Activated T-helper 1 cell treated with anti-CD3 and anti-CD28 coated beads, Interleukin-2, amount 50 U/mL, for 16 hours (primary cell): ENCODE results near the gene FGGY.
"Not testable (repeated sequence)": the region's sequence is repeated elsewhere in the genome, so short reads cannot be mapped to it uniquely, and the experiment has no call there.

Experiments
- DNase-seq, 2 donors: peaks; one replicate each; pipeline ENCODE4 v3.0.0-alpha.2; 2020; ENCODE audit warnings: low read depth in 1 of 2, low spot score in 1 of 2

The FGGY gene

DNA sequence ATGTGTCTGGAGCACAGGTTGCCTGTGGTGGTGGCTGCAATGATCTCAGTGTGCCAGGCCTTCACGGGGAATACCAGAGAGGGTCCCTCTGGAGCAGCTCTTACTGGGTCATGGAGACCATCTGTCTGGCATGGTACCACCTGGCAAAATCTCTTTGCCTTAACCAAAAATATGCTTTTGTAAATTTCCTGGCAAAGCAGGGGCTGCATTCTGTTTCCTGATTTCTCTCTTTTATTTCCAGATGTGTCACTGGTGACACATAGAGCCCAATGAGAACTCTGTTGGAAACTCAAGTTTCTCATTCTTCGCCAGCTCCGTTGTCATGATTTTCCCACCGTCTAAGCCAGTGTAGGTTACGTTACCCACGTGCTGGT, 136.5 kb downstream of the FGGY start:
- DNase-seq: no peak

GRCh38 chr1:59434336-59434735, 137.4 kb downstream of the FGGY start:
- DNase-seq: no peak

- DNase-seq: no peak
Measured at GRCh38 chr1:59436637-59437036, 139.7 kb downstream of the FGGY start.

- no peak for DNase-seq
Measured at GRCh38 chr1:59438058-59438560, 141.2 kb downstream of the FGGY start.

DNA sequence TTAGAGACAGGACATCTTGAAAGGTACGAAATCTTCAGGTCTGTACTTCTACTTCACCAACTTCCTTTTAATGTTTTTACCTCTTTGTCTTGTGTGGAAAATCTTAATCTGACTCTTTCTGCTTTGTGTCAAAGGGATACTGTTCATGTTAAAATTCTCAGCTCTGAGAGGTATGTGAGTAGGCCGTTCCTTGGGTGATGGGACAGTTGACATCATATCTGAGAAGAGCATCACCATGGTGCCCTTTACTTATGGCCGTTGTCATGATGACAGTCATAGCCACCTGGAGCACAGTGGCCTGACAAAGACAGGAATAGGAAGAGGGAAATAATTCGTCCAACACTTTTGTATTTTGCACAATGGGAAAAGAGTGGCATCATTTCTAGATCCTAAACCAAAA, 145.6 kb downstream of the FGGY start:
- no peak for DNase-seq

- no peak for DNase-seq
Measured at GRCh38 chr1:59443310-59443709, 146.4 kb downstream of the FGGY start.

DNA sequence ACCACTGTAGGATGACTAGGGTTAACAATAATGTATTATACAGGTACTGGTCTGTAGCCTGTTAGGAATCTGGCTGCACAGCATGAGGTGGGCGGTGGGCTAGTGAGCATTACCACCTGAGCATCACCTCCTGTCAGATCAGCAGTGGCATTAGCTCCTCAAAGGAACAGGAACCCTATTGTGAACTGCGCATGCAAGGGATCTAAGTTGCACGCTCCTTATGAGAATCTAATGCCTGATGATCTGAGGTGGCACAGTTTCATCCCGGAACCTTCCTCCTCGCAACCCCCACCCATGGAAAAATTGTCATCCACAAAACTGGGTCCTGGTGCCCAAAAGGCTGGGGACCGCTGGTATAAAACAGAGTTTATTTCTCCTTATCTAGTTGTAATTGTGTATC, 147.6 kb downstream of the FGGY start:
- DNase-seq: no peak

DNA sequence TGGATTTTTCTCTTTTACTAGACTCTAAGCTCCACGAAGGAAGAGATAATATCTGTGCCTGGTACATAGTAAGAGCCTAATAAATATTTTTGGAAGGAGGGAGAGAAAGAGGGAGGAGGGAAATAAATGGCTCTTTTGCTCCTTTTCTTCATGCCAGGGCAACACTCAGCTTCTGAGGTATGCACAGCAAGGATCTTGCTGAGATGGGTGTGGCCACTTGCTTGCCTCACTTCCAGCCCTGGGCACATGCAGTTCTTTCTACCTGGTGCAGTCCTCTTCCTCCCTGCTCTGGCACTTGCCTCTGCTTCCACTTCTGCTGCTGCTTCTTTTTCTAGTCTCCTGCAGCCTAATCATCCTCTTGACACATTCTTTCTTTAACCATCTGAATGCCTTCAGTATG, 148.1 kb downstream of the FGGY start:
- DNase-seq: no peak

DNA sequence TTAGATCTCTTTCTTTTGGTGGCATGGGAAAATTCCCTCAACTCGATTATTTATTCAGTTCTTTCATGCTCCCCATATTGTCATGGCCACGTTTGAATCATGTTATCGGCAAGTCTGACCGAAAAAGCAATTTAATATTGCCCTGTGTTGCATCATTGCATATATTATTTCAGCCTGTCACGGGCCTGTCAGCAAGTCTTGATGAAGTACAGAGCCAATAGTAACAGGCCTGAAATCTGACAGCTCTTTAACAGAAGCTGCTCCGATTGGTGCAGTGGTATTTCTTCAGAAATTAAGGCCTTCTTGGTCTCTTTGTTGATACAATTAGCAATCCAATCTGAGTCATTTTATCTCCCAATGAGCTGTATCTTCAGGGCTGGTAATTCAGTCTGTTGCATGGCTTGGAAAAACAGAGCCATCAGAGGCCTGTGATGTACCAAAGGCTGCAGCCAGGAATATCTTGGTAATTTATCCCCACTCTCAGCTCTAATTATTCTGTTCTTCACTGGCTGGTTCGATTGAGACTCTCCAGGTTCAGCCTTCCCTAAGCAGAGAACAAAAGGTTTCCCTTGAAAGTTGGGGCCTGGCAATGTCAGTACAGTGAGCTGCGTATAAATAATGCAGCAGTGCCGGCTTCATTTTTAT, 149.5 kb downstream of the FGGY start:
- no peak for DNase-seq

DNA sequence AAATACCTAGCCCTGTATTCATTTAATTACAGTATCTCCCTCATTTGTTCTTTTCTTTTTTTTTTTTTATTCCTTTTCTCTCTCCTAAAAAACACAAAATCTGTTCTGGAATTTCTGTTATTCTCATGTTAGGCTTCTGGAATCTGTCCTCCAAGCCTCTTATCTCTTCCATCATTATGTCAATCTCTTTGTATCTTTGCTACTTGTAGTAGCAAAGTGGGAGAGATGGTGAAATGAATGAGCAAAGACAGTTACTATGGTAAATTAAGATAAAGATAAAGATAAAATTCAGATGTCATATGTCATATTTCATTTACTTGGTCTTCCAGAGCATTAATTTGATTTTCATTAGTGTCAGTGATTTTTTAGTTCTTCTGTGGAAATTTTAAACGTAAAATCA, 155.1 kb downstream of the FGGY start:
- no peak for DNase-seq

DNA sequence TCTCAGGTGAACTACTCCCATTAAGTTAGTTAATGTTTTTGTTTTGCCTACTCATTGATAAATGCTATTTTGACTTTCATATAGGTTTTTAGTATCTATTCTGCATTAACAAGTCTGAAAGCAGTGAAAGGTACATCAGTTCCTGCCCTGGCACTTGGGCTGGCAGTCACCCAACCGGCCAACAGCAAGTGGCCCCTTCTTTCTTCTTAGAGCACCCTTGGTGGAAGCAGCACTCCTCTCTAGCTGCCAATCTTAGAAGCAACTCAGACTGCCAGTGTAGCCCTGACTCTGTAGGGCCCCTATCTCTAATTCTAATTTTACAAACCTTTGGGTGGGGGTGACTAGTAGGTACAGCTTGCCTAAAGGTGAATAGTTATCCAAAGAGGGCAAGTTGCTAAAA, 155.7 kb downstream of the FGGY start:
- no peak for DNase-seq

- DNase-seq: no peak
Measured at GRCh38 chr1:59453297-59453968, 156.5 kb downstream of the FGGY start.

DNA sequence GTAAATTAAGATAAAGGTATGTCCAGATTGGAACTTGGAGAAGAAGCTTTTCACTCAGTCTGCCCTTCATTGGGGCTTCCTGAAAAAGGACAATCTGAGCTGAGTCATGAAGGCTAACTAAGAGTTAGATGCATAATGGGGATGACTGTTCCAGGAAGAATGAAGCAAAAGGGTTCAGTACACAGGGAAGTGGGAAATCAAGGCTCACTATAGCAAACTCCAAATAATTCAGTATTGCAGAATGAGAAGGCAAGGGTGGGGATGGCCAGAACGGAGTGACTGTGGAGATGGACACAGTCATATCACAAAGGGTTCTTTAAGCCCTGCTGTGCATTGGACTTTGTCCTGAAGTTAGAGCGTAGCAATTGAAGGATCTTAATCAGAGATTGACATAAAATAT, 158.3 kb downstream of the FGGY start:
- DNase-seq: no peak

- no peak for DNase-seq
Measured at GRCh38 chr1:59457786-59458185, 160.9 kb downstream of the FGGY start.

DNA sequence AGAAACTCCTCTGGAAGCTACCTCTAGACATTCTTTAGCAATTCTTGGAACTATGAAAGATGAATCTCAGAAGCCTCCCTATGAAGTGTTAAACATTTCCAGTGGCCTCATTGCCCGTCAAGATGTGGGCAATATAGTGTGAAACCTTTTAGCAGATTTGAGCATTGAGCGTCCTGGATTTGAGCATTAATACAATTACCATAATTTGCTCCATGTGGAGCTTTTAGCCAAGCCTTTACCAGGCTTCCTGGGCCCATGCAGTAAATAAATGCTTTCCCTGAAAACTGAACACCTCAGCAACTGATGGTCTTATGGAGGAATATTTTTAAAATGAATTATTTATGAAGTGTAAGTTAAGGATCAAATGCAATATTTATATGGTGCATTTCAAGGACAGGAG, 162.0 kb downstream of the FGGY start:
- DNase-seq: no peak

DNA sequence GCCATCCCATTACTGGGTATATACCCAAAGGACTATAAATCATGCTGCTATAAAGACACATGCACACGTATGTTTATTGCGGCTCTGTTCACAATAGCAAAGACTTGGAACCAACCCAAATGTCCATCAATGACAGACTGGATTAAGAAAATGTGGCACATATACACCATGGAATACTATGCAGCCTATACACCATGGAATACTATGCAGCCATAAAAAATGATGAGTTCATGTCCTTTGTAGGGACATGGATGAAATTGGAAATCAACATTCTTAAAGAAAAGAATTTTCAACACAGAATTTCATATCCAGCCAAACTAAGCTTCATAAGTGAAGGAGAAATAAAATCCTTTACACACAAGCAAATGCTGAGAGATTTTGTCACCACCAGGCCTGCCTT, 166.0 kb downstream of the FGGY start:
- not testable (repeated sequence) for DNase-seq

- DNase-seq: not testable (repeated sequence)
Measured at GRCh38 chr1:59465478-59465877, 168.6 kb downstream of the FGGY start.

DNA sequence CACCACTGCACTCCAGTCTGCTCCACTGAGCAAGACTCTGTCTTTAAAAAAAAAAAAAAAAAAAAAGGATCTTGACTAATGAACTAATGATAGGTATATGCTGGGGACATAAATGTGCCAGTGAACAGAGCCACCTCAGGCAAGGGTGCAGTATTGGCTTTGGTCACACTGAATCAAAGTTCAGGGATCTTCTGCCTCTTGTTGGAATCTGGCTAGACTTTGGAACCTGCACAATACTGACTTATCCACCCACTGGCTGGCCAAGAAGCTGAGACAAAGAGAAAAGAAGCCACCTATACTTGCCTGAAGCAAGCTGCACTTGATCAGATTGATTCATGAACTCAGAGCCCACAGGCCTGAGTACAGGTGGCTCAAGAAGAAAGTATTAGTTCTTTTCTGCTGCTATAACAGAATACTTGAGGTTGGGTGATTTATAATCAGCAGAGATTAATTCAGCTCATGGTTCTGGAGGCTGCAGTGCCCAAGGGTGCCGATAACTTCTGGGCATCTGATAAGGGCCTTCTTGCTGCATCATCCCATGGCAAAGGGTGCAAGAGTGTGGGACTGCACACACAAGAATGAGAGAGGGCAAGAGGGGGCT, 172.0 kb downstream of the FGGY start:
- no peak for DNase-seq

GRCh38 chr1:59471991-59472570, 175.2 kb downstream of the FGGY start:
- not testable (repeated sequence) for DNase-seq

DNA sequence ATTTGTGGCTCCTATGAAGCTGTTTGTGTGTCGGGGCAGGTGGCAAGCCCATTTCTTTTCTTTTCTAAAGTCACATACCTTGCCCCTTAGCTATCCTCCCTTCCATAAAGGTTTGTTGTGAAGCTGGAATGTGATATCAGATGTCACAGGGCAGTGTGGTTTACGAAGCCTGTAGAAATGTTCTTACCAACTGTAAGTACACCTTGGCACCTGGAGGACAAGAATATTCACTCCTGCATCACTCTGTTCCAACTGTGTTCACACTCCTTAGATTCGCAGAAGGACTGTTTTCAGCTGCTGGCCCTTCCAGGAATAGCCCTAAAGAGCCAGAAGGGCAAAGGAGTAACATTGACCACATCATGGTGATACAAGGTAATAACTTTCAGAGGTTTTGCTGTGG, 176.9 kb downstream of the FGGY start:
- DNase-seq: no peak

- no peak for DNase-seq
Measured at GRCh38 chr1:59474496-59474895, 177.6 kb downstream of the FGGY start.

GRCh38 chr1:59475737-59476136, 178.8 kb downstream of the FGGY start:
- no peak for DNase-seq
